Amniotic epithelial cell (primary cell): ENCODE results near the gene FAM90A1.
"Not testable (repeated sequence)": the region's sequence is repeated elsewhere in the genome, so short reads cannot be mapped to it uniquely, and the experiment has no call there.

Experiments used
- DNase-seq: peaks from one replicate; pipeline ENCODE4 v3.0.0-alpha.2; 2010; ENCODE audit warnings: low read depth

Gene FAM90A1

GRCh38 chr12:8233935-8234495, 6.6 kb upstream of the FAM90A1 start:
- DNase-seq: not testable (repeated sequence)

- DNase-seq: not testable (repeated sequence)
Measured at GRCh38 chr12:8233300-8233855, 6.0 kb upstream of the FAM90A1 start.

DNA sequence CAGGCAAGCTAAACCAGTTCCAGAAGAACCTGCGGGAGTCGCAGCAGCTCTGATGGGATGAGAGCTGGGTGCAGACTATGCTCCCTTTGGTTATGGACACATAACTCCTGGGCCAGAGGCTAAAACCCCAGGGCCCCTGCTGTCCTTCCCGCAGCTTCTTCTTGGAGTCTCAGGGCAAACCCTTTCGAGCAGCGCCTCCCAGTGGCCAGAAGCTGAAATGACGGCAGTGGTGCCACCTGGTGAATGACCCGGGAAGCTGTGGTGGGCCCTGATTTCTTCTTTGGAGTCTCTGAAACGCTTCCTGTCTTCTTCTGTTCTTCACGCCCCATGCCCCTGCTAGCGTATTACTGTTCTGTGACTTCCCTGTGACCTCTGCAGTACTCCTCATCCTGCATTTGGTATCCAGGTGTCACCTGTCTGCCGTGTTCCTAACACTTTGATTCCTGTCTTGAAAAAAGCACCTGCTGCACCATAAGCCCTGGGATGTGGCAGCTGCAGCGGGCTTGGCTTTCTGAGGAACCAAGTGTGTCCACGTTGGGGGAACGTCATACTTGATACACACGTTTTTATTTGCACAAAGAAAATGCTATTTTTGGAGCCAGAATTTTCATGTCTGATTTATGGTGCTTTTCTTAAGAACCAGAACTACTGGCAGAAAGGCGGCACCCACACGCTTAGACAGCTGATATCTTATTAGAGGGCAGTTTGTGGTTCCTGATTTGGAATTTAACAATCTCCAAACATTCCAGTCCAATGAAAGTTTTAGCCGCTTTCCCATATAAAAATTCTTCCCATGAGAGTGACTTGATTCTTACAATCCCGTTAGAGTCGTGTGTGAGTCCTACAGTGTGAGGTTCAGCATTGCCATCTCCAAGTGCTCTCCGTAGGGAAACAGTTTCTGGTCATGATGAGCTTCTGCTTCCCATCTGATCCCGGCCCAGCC, 4.5 kb upstream of the FAM90A1 start:
- peak; percentile 79 for DNase-seq

DNA sequence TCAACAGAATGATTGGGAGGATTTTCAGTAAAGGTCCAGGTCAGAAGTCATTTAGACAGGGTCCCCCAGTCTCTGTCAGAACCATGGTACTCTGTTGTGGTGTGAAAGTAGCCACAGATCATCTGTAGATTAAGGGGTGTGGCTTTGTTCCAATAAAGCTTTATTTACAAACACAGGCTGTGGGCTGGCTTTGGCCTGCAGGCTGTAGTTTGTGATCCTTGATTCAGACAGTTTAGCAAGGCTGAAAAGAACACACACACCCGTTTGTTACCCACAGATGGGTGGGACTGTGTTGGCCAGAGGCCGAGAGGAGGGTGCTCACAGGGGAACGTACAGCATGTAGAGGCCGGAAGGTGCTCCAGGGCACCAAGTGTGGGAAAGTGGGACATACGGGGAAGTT, 3.6 kb upstream of the FAM90A1 start:
- not testable (repeated sequence) for DNase-seq

- DNase-seq: not testable (repeated sequence)
Measured at GRCh38 chr12:8229486-8229885, 2.1 kb upstream of the FAM90A1 start.

- DNase-seq: not testable (repeated sequence)
Measured at GRCh38 chr12:8228607-8229006, 1.2 kb upstream of the FAM90A1 start.

DNA sequence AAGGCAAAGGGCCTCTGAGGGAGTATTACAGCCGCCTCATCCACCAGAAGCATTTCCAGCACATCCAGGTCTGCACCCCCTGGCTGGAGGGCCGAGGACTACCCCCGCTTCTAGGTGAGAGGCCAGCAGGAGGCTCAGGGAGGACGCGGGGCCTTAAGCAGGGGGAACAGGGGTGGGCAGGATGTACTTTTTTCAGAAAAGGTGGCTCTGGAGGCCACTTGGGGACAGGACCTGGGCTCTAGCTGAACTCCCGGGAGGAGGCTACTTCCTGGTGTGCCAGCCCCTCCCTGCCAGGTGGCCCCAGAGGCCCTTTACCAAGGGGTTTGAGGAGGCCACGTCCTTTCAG, 287 bp upstream of the FAM90A1 start:
- DNase-seq: not testable (repeated sequence)

GRCh38 chr12:8226355-8226754, 1.1 kb downstream of the FAM90A1 start:
- DNase-seq: no peak

DNA sequence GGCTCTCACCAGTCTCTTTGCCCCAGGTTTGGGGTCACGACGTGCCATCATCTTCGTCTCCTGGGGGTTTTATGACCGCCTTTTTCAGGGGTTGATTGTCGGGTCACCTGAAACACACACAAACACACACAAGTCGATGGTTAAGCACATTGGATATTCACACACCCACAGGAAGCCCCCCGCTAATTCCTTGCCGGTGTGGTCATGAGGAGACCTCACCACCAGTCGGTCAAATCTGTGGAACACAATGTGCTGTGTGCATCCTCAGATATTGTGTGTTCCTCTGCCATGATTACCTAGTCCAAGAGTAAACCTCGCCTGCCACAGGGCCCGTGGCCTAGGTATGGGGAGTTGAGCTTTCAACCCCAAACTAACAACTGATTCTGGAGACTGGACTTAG, 2.6 kb downstream of the FAM90A1 start:
- DNase-seq: not testable (repeated sequence)

GRCh38 chr12:8223646-8224045, 3.8 kb downstream of the FAM90A1 start:
- not testable (repeated sequence) for DNase-seq

DNA sequence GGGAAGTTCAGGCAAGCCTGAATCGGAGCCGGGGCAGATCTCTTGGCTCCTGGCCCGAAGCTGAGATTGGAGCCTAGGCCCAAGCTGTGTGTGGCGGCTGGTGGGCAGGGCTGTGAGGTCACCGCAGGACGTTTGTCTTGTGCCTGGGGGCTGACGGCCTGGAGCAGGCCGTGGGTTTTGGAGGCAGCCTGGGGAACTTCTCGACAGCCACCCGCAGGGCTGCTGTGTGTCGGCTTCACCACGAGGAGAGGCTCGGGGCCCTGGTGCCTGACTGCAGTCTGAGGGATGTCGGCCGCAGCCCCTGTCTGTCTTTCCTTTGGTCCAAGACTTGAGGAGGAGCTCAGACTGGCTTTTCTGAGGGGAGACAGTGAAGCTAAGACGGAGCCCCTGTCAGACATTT, 5.1 kb downstream of the FAM90A1 start:
- DNase-seq: not testable (repeated sequence)

- DNase-seq: not testable (repeated sequence)
Measured at GRCh38 chr12:8221844-8222243, 5.6 kb downstream of the FAM90A1 start.

- DNase-seq: not testable (repeated sequence)
Measured at GRCh38 chr12:8221375-8221774, 6.0 kb downstream of the FAM90A1 start.

DNA sequence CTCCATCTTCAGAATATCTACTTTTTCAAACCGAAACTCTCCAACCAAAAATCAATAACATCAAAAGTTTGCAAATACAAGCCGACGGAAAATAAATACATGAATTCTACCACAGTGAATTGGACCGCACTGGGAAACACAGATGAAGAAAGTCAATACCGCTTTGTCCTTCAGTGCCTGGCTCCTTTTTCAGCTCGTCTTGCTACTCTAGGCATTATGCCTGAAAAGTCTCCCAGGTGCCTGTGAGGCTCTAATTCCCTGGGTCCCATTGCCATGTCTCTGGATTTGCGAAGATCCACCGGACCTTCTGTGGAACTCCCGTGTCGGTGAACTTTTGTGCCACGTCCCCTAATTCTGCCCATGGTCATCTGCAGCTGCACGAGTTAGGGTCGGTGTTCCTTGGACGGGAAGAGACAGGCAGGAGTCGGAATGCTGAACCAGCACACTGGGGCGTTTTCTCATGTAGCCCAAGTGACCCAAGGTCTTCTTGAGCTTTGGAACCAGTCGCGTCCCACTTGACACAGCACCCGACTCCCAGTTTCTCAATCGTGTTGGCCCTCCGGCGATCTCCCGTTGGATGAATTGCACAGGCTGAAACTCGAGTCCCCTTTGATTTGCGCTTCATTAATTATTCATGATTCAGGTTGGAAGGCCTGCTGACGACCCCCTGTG, 8.6 kb downstream of the FAM90A1 start:
- not testable (repeated sequence) for DNase-seq

DNA sequence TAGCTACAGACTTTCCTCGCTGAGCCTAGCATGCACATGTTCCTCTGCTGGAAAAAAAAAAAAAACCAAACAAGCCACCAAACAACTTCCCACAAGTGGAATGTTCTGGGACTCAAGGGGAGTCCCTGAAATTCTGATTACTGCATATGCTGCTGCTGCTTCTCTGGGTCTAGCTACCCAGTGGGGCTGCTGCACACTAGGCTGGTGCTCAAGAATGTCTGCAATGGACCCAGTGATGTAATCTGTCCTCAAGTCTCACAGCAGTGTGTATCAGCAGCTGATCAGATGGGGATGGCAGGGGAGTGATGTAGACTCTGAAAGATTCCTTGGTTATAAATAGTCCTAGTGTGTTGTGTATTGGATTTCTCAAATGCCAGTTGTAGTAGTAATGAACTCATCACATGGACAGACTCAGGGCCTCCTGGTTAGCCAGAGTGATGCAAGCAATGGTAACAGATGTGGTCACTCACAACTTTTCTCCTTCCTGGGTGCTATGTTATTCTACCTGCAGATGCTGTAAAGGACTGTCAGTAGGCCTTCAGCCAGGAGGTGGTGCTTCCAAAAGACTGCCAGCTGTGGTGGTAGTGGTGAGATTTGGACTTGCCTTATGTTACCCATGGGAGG, 29.6 kb downstream of the FAM90A1 start:
- DNase-seq: peak; percentile 34

DNA sequence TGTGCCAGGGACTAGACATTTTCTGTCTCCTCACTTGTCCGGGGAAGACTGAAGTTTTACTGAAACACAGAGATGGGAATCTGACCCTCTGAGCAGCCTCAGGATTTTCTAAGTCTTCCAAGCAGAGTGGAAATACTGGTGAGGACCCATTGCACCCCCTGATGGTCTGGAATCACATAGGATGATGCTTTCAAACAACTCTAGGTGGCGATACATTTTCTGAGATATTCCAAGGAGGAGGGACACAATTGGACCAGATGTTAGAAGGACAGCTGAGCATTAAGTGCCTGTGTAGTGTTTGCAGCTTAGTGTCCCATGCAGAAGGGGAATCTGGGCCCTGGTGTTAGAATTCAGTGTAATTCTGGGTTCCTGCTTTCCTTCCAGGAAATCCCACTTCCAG, 39.3 kb downstream of the FAM90A1 start:
- DNase-seq: not testable (repeated sequence)

GRCh38 chr12:8184206-8184605, 43.2 kb downstream of the FAM90A1 start:
- not testable (repeated sequence) for DNase-seq

DNA sequence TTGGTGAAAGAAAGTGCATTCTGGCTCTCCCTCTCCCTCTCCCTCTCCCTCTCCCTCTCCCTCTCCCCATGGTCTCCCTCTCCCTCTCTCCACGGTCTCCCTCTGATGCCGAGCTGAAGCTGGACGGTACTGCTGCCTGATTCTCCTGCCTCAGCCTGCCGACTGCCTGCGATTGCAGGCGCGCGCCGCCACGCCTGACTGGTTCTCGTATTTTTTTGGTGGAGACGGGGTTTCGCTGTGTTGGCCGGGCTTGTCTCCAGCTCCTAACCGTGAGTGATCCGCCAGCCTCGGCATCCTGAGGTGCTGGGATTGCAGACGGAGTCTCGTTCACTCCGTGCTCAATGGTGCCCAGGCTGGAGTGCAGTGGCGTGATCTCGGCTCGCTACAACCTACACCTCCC, 44.1 kb downstream of the FAM90A1 start:
- not testable (repeated sequence) for DNase-seq

GRCh38 chr12:8182923-8183322, 44.5 kb downstream of the FAM90A1 start:
- not testable (repeated sequence) for DNase-seq

- DNase-seq: not testable (repeated sequence)
Measured at GRCh38 chr12:8181271-8181670, 46.1 kb downstream of the FAM90A1 start.

DNA sequence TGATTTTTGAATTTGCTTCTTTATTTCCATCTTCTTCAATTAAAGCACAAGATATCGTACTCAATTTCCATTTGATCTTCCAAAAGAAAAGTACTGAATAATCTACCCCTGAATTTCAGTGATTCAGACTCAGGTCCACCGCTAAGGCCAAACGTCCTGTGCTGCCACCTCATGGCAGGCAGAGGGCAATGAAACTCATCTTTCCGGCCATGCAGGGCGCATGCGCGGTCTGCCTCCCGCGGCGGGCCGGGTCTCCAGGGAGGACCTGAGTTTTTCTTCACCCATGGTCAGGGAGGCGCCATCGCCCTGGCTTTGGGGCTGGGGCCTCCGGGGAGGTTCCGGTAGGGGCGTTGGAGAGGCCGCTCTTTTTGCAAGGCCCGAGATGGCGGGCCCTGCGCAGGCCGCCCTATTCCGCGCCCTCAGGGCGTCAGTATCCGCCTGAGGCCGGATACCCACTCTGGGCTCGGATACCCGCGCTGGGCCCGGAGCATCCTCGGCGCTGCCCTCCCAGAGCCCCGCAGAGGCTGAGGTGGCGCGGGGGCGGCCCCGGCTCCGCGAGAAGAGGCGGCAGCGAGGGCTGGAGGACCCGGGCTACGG, 47.3 kb downstream of the FAM90A1 start:
- DNase-seq: peak; percentile 15

DNA sequence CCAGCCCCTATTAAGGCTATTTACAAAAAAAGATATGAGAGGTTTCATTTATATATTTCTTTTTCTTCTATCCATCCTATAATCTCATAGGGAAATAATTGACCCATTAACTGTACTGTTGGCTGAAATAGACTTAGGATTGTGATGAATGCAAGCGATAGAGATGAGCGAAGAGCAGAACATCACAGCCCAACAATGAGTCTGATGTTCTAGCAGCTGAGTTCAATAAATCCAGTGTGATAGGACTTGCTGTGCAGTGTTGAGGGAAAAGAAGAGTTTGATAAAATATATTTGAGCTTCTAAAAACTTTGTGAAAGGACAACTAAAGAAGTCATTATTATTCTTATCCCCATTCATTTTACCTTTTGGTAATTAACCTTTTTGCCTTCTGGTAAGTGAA, 54.5 kb downstream of the FAM90A1 start:
- DNase-seq: not testable (repeated sequence)
